Thyroid gland (tissue), 4 donors: ENCODE results near the gene DSPP.

Experiments used
- CTCF ChIP-seq, 6 experiments: fragments of 200-600 bp in 3 of 6; fragments of 450-650 bp in 3 of 6; sonication (generic) in 3 of 6; IDR thresholded peaks; one replicate each; pipeline ENCODE4 v1.5.1; 2016 to 2019; ENCODE audit warnings: antibody characterized with exemption in 6 of 6, mild to moderate bottlenecking in 2 of 6, inconsistent platforms in 1 of 6, moderate library complexity in 1 of 6
- POLR2A ChIP-seq, 2 donors: fragments of 450-650 bp; IDR thresholded peaks; one replicate each; pipeline ENCODE4 v1.6.1; 2017; ENCODE audit warnings: antibody characterized with exemption in 2 of 2, mild to moderate bottlenecking in 2 of 2, moderate library complexity in 1 of 2

- TF ChIP-seq CTCF (IDR thresholded peaks at IDR 0.05), result no peak
- TF ChIP-seq POLR2A (IDR thresholded peaks at IDR 0.05), result no peak
Observed at GRCh38 chr4:87560802-87561201, 47.5 kb upstream of the DSPP start.
